ENCODE results near the gene ADAMTS9. TPM values are rescaled to one million over a fixed set of nuclear protein-coding genes. Genes with fewer than 3 reads are reported as not detected.

The ADAMTS9 gene
- total RNA-seq, 1 experiment from 2014 or later = 1.8 TPM

- TF ChIP-seq, protein P1, sequence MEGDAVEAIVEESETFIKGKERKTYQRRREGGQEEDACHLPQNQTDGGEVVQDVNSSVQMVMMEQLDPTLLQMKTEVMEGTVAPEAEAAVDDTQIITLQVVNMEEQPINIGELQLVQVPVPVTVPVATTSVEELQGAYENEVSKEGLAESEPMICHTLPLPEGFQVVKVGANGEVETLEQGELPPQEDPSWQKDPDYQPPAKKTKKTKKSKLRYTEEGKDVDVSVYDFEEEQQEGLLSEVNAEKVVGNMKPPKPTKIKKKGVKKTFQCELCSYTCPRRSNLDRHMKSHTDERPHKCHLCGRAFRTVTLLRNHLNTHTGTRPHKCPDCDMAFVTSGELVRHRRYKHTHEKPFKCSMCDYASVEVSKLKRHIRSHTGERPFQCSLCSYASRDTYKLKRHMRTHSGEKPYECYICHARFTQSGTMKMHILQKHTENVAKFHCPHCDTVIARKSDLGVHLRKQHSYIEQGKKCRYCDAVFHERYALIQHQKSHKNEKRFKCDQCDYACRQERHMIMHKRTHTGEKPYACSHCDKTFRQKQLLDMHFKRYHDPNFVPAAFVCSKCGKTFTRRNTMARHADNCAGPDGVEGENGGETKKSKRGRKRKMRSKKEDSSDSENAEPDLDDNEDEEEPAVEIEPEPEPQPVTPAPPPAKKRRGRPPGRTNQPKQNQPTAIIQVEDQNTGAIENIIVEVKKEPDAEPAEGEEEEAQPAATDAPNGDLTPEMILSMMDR (IDR thresholded peaks at IDR 0.05; ENCODE audit: unreplicated experiment) = no peak
- Mint-ChIP-seq H3K36me3 (ENCODE audit: insufficient read depth, unreplicated experiment) (no peaks in the 10 kb centered on the region), H3K27me3 (ENCODE audit: insufficient read depth, unreplicated experiment) (no peaks in the 10 kb centered on the region), H3K9me3 (ENCODE audit: unreplicated experiment) (no peaks in the 10 kb centered on the region), H3K4me3 (ENCODE audit: unreplicated experiment) (no peak overlapping the region), H3K27ac (ENCODE audit: low read depth, unreplicated experiment) (no peak overlapping the region), H3K4me1 (ENCODE audit: insufficient read depth, unreplicated experiment) (peaks cover 9% of the 10 kb centered on the region)
- ChIA-PET POLR2A (no interaction called here), CTCF (interaction anchor here (0.5 to 2.2 kb wide), 8 partner anchors 9 to 114 kb away, joined by 3 to 9 read pairs (median 5); no protein-coding TSS in a partner anchor)
- intact Hi-C loops (cut with micrococcal nuclease) = no loop called here
- DNase-seq (ENCODE audit: unreplicated experiment) = no peak
- BruUV-seq (replicated peaks) = no TSS peak
Observed at GRCh38 chr3:64574194-64574593, 113.6 kb downstream of the ADAMTS9 start.

DNA sequence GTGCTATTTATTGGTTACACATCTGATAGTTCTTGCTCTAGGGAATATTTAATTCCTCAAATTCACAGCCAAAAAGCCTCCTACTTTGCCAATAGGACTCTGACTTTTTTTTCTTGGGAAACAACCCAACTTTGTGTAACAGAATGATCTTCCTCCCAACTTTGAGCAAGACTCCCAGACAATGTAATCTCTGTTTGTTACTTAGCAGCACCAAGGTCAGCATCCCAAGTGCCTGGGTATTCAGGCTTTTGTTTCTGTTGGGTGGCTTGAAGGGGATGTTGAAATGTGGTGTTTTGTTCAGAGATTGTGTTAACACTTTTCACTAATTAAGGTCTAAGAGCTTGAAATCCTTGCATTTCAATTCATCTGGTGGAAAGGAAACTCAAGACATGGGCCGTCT is 115.8 kb downstream of the ADAMTS9 start:
- no peaks in the 10 kb centered on the region for H3K36me3 Mint-ChIP-seq (ENCODE audit: insufficient read depth, unreplicated experiment)
- TF ChIP-seq, protein P1 (IDR thresholded peaks at IDR 0.05; ENCODE audit: unreplicated experiment) = no peak
- no peak overlapping the region for H3K4me3 Mint-ChIP-seq (ENCODE audit: unreplicated experiment)
- no peak for DNase-seq (ENCODE audit: unreplicated experiment)
- intact Hi-C loops (cut with micrococcal nuclease) = no loop called here
- H3K27me3 Mint-ChIP-seq (ENCODE audit: insufficient read depth, unreplicated experiment) = no peaks in the 10 kb centered on the region
- no peaks in the 10 kb centered on the region for H3K9me3 Mint-ChIP-seq (ENCODE audit: unreplicated experiment)
- BruUV-seq (replicated peaks) = no TSS peak
- H3K27ac Mint-ChIP-seq (ENCODE audit: low read depth, unreplicated experiment) = no peak overlapping the region
- no peaks in the 10 kb centered on the region for H3K4me1 Mint-ChIP-seq (ENCODE audit: insufficient read depth, unreplicated experiment)
- ChIA-PET POLR2A (no interaction called here), CTCF (no interaction called here)

- H3K36me3 Mint-ChIP-seq (ENCODE audit: insufficient read depth, unreplicated experiment) = no peaks in the 10 kb centered on the region
- H3K4me1 Mint-ChIP-seq (ENCODE audit: insufficient read depth, unreplicated experiment) = no peaks in the 10 kb centered on the region
- intact Hi-C loops (cut with micrococcal nuclease) = no loop called here
- no TSS peak for BruUV-seq (replicated peaks)
- no peaks in the 10 kb centered on the region for H3K27me3 Mint-ChIP-seq (ENCODE audit: insufficient read depth, unreplicated experiment)
- H3K9me3 Mint-ChIP-seq (ENCODE audit: unreplicated experiment) = no peaks in the 10 kb centered on the region
- ChIA-PET CTCF (interaction anchor here (0.6 to 1.4 kb wide), 2 partner anchors 7 to 35 kb away, joined by 3 to 5 read pairs; no protein-coding TSS in a partner anchor), POLR2A (no interaction called here)
- TF ChIP-seq, protein P1 (IDR thresholded peaks at IDR 0.05; ENCODE audit: unreplicated experiment) = no peak
- no peak overlapping the region for H3K4me3 Mint-ChIP-seq (ENCODE audit: unreplicated experiment)
- DNase-seq (ENCODE audit: unreplicated experiment) = no peak
- H3K27ac Mint-ChIP-seq (ENCODE audit: low read depth, unreplicated experiment) = no peak overlapping the region
Observed at GRCh38 chr3:64568895-64569517, 118.8 kb downstream of the ADAMTS9 start.

- TF ChIP-seq, protein P1 (IDR thresholded peaks at IDR 0.05; ENCODE audit: unreplicated experiment) = no peak
- Mint-ChIP-seq H3K27me3 (ENCODE audit: insufficient read depth, unreplicated experiment) (no peaks in the 10 kb centered on the region), H3K9me3 (ENCODE audit: unreplicated experiment) (no peaks in the 10 kb centered on the region), H3K27ac (ENCODE audit: low read depth, unreplicated experiment) (no peak overlapping the region), H3K36me3 (ENCODE audit: insufficient read depth, unreplicated experiment) (no peaks in the 10 kb centered on the region), H3K4me3 (ENCODE audit: unreplicated experiment) (no peak overlapping the region), H3K4me1 (ENCODE audit: insufficient read depth, unreplicated experiment) (no peaks in the 10 kb centered on the region)
- intact Hi-C loops (cut with micrococcal nuclease) = no loop called here
- ChIA-PET CTCF (interaction anchor here (0.6 to 1.2 kb wide), 4 partner anchors 9 to 678 kb away, joined by 3 to 5 read pairs (median 4); no protein-coding TSS in a partner anchor), POLR2A (no interaction called here)
- no peak for DNase-seq (ENCODE audit: unreplicated experiment)
- no TSS peak for BruUV-seq (replicated peaks)
Observed at GRCh38 chr3:64566859-64567258, 120.9 kb downstream of the ADAMTS9 start.

Data from MCF 10A (cell line).